Measurements from ENCODE around the gene KDM6A.
"Not testable (repeated sequence)": the region's sequence is repeated elsewhere in the genome, so short reads cannot be mapped to it uniquely, and the experiment has no call there.

The KDM6A gene

DNA sequence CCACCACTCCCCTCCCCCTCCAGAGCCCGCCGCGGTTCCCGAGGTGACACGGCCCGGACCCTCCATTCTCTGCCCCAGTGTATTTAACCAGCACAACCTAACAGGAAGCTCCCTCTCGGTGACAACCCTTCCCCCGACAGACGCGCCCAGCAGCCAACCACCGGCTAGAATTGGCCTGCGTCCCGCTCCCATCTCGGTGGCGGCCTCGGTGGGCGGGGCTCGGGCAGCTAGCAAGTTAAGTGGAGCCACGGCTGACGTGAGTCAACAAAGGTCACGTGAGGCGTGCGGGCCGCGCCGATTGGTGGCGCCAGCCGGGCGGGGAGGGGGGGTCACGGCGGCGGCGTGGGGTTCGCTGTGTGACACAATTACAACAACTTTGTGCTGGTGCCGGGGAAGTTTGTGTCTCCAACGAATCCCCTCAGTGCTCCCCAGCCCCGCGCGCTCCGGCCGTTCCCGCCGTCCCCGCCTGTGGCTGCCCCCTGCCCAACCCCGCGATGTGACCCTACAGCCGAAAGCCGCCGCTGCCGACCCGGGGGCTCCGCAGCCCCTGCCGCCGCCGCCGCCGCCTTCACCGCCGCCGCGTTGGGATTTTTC lies at the start of gene KDM6A:
Gene KDM6A (plus strand): TSS at position 368 of the 594 bp plus-strand sequence. CDS start 364 bp downstream, outside the sequence.
- in situ Hi-C loops (cut with MboI; ENCODE audit: low sequenced_read_pairs): no loop called here

DNA sequence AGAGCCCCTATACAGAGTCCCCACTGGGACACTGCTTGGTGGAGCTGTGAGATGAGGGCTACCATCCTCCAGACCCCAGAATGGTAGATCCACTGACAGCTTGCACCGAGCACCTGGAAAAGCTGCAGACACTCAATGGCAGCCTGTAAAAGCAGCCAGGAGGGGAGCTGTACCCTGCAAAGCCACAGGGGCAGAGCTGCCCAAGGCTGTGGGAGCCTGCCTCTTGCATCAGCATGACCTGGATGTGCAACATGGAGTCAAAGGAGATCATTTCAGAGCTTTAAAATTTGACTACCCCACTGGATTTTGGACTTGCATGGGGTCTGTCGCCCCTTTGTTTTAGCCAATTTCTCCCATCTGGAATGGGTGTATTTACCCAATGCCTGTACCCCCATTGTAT lies 49.8 kb upstream of the KDM6A start:
- in situ Hi-C loops (cut with MboI; ENCODE audit: low sequenced_read_pairs): not testable (repeated sequence)

DNA sequence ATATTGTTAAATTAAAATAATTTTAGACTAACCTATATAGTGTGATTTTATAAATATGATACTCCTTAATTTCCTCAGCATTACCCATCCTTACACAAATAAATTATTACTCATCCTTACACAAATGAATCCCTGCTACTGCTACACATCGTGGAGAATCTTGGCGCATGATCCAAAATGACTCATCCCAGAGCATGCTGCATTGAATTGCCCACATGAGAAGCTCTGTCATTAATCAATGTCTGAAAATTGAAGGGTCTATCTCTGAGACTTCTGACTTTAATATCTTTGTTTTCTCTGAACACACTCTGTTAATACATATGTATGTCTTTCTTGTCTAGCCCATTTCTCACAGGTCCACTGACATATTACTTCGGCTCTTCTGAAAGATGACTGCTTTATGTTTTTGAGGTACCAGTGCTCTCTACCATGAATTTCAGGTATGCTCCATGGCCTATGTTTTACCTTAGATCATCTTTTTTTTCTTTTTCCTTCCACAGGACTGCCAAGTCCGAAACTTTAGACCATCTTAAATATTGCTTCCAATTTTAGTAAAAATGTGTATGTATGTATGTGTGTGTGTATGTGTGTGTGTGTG lies 44.9 kb upstream of the KDM6A start:
- in situ Hi-C loops (cut with MboI; ENCODE audit: low sequenced_read_pairs): loop anchor here (25.0 kb wide), 1 partner anchor 91 kb away; no protein-coding TSS in a partner anchor

DNA sequence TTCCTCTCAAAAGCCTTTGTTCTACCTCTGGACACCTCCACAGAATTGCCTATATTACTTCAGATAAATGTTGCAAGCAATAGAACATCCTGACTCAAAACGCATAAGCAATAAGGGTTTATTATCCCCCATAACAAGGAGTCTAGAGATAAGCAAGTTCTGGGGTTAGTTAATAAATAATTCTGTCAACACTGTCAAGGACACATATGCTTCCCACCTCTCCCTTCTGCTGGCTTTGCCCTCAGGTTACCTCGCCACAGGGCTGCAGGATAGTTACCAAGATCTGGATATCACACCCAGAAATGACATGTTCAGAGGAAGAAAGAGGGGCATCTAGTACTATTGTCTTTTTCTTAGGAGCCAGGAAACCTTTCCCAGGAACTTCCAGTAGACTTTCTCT lies 43.2 kb upstream of the KDM6A start:
- in situ Hi-C loops (cut with MboI; ENCODE audit: low sequenced_read_pairs): loop anchor here (25.0 kb wide), 1 partner anchor 93 kb away; no protein-coding TSS in a partner anchor

DNA sequence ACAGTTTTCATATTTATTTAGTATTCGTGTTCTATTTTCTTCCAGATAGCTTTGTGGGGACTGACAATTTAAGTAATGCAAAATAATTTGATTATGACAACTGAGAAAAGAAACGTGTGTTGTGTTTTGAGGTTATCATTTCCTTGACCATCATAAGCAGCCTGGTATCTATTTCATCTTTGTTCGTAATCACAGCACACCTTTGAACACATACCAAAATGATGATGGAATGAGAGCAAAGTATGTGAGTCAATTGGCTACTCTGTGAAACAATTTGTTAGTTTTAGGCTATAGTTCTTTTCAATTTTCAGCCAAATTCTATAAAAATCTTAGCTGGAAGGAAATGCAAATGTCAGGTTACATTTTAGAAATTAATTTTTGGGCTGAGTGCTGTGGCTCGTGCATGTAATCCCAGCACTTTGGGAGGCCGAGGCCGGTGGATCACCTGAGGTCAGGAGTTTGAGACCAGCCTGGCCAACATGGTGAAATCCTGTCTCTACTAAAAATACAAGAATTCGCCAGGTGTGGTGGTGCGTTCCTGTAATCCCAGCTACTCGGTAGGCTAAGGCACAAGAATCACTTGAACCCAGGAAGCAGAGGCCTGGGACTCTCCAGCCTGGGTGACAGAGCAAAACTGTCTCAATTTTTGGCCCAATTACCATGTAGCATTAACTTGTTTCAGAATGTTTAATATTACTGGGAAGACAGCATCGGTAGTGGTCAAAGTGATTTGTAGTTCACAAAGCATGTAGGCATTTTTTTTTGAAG lies 30.3 kb upstream of the KDM6A start:
- in situ Hi-C loops (cut with MboI; ENCODE audit: low sequenced_read_pairs): loop anchor here (25.0 kb wide), 1 partner anchor 105 kb away; no protein-coding TSS in a partner anchor

DNA sequence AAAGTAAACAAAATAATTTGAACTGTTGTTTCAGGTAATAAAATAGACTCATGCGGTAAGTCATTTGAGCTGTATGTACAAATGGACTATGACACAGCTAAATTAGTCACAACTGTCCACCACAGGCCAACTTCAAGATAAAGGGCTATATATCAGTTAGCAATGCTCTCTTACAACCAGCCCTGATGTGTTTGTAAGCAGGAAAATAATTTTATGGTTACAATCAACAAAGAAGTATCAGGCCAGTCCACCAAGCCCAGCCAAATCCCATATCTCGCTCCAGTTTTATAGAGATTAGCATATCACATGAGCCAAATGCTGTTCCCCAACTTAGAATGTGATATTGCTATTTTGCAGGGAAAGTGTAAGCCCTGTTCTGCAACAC lies 29.7 kb upstream of the KDM6A start:
- in situ Hi-C loops (cut with MboI; ENCODE audit: low sequenced_read_pairs): loop anchor here (25.0 kb wide), 1 partner anchor 106 kb away; no protein-coding TSS in a partner anchor

DNA sequence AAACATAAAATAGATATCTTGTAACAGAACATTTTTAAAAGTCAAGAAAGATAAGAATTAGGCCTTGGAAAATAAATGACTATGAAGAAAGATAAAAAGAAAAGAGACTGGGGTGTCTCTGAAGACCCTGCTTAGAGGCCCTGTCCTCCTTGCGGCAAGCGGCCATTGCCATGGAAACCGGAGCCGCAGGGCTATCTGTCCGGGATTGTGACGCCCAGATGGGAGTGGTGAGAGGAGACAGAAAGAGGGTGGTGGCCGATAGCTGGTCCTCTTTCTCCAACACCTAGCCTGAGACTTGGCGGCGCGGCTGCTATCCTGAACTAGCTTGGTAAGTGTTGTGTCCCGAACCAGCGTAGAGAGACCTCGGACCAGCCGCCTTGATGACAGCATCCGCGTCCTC lies 29.2 kb upstream of the KDM6A start, which contains the start of gene DUSP21:
Gene DUSP21 (plus strand): TSS at position 269 of the 400 bp plus-strand sequence. CDS start 112 bp downstream, at position 381.
- in situ Hi-C loops (cut with MboI; ENCODE audit: low sequenced_read_pairs): loop anchor here (25.0 kb wide), 1 partner anchor 106 kb away; no protein-coding TSS in a partner anchor

DNA sequence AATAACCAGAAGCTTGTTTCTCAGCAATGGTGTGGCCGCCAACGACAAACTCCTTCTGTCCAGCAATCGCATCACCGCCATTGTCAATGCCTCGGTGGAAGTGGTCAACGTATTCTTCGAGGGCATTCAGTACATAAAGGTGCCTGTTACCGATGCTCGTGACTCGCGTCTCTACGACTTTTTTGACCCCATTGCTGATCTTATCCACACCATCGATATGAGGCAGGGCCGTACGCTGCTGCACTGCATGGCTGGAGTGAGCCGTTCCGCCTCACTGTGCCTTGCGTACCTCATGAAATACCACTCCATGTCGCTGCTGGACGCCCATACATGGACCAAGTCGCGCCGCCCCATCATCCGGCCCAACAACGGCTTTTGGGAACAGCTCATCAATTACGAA lies 28.8 kb upstream of the KDM6A start:
- in situ Hi-C loops (cut with MboI; ENCODE audit: low sequenced_read_pairs): loop anchor here (25.0 kb wide), 1 partner anchor 107 kb away; no protein-coding TSS in a partner anchor

DNA sequence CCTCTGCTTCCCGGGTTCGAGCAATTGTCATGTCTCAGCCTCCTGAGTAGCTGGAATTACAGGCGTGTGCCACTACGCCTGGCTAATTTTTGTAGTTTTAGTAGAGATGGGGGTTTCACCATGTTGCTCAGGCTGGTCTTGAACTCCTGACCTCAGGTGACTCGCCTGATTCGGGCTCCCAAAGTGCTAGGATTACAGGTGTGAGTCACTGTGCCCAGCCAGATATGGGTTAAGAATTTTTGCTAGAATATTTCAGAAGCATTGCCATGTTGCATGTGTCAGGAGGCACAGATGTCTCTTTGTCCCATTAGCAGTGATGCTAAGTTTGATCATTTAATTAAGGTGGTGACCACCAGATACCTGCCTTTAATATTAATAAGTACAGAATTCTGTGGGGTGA lies 22.1 kb upstream of the KDM6A start:
- in situ Hi-C loops (cut with MboI; ENCODE audit: low sequenced_read_pairs): not testable (repeated sequence)

DNA sequence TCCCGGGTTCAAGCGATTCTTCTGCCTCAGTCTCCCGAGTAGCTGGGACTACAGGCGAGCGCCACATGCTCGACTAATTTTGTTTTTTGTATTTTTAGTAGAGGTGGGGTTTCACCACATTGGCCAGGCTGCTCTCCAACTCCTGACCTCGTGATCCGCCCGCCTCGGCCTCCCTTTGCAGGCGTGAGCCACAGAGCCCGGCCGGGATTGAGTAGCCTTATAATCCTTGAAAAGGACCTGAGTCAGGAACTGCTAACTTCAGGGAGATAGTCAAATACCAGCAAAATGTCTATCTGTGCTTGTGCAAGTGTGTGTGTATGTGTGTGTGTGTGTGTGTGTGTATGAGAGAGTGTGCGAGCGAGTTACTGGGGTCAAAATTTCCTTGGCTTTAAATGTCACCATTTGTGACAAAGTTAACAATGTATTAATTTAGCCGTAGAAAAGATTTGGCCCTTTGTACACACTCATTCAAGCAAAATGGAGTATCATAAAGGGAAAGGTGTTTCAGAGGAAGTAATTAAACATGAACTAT lies 1.8 kb upstream of the KDM6A start:
- in situ Hi-C loops (cut with MboI; ENCODE audit: low sequenced_read_pairs): no loop called here

DNA sequence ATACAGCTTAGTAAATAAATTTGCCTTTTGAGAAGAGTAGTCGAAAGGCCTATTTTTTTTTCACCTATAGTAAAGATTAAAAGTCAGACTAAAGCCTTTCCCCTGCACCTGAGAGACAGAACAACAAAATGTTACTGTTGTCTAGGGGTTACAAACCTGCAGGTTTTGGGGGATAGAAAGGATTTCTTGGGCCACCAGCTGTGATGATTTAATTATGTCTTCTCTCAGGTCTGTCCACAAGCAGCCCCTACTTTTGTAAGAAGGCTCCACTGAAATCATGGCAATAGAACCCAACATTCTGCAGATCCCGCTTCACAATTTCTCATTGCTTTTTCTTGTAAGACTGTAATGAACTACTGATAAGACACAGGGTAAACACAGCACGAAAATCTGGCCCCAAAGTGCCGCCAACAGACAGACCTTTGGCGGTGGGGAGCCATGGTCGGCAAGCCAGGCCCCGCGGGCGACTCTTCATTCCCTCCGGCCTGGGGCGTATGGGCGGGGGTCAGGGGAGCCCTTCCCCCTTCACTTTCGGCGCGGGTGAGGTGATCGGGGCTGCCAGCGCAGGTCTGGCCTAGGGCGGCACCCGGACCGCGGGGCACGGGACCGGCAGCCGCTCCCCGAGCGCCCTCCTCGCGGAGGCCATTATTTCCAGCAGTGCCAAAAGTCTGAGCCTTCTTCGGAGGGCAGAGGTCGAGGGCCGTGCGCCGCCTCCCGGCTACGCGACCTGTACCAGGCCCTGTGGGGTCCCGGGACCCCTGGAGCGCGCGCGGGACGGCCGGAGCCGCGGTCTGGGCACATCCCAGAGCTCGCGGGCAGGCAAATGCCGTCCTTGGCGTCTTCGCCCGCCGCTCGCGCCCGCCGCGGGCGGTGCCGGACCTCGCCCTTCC lies 812 bp upstream of the KDM6A start:
- in situ Hi-C loops (cut with MboI; ENCODE audit: low sequenced_read_pairs): no loop called here

DNA sequence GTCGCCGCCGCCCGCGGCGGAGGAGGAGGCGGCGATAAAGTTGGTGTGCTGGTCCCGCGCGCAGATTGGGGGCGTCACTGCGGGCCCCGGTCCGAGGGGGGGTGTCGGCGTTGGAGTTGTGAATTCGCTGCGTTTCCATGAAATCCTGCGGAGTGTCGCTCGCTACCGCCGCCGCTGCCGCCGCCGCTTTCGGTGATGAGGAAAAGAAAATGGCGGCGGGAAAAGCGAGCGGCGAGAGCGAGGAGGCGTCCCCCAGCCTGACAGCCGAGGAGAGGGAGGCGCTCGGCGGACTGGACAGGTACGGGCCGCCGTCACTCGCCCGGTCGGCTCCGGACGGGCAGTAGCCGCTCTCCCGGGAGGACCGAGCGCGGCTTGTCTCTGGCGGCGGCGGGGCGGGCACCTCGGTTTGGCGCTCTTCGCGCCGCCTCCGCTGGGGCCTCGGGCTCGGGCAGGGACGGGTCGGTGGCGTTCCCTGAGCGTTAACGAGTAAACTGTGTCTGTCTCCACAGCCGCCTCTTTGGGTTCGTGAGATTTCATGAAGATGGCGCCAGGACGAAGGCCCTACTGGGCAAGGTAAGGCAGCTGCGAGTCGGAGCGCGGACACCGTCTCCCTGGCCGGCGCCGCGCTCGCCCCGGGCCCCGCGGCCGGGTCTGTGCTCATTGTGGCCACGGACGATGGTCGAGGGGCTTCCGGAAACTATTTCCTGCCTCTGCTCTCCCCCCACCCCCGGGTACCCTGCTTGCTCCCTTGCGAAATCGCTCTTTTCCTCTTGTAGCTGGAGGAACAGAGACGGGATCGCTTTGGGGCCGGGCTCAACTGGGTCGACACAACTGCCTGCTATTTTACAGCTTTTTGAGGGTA lies 658 bp downstream of the KDM6A start:
- in situ Hi-C loops (cut with MboI; ENCODE audit: low sequenced_read_pairs): no loop called here

DNA sequence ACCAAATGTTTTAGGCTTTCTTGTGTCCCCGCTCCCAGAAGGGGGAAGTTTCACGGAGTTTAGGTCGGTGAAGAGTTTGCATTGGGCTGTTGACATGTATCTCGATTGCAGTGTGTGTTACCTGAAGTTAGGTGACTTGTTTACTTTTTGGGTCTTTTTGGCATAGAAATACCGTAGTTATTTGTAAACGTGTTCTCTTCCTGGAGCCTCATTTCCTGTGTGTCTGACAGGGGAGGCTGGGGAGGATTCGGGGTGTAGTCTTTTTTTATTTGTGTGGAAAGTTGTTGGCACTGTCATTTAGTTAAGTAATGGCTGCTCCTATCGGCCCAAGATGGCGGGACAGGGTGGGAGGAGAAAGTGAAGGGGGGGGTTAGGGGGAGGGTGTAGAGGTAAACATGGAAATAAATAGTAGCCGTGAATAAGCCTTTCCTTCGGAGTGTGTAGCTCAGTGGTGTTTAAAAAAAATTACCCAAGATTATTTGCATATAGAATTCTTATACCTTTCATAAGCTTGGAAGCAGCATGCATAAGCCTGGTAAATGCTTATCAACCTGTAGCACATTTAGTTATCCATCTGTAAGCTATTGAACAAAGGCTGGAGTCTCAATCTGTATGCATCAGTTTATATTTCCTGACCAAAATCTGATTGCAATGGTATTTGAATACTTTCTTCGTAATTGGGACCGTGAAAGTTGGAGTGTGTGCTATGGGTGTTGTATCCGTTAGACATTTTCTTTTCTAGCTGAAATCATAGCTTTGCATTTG lies 1.6 kb downstream of the KDM6A start:
- in situ Hi-C loops (cut with MboI; ENCODE audit: low sequenced_read_pairs): no loop called here

DNA sequence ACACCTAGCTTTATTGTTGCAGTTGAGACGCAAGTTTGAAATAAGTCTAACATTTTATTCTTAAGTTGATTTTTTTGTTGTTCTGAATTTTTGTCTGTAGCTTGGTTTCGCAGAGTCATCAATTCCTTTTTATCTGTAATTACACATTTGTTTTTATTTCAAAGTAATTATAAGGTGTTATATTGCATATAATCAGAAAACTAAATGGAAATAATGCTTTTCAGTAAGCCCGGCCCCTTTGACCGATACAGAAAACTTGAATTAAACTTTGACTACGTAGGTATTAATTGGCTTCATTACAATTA lies 2.1 kb downstream of the KDM6A start:
- in situ Hi-C loops (cut with MboI; ENCODE audit: low sequenced_read_pairs): no loop called here

DNA sequence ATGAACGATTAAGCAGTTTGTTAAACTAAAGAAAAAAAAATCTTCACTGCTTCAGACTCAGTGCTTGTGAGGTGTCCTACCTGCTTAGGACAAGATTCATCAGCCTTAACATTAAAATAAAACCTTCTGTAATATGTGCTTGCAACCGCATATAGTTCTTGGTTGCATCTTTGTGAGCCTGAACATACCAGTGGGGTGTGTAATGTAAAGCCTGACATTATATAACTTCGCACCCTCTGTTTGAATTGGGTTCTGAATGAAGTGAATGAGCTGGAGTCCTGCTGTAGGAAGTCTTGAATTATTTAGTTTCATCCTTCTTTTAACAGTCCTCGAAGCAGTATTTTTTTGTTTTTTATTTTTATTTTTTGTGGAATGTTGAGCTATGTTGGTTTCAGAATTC lies 3.1 kb downstream of the KDM6A start:
- in situ Hi-C loops (cut with MboI; ENCODE audit: low sequenced_read_pairs): no loop called here

DNA sequence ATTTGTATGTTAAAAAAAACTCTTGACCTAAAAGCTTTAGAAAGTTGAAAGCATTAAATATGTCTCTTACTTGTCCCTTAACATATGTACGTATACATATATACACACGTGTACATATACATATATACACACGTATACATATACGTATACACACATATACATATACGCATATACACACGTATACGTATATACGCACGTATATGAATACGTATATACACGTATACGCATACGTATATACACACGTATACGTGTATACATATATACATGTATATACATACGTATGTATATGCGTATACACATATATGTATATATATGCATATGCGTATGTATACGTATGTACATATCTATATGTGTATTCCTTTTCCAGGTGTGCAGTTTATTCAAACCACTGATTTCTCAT lies 3.8 kb downstream of the KDM6A start:
- in situ Hi-C loops (cut with MboI; ENCODE audit: low sequenced_read_pairs): no loop called here

DNA sequence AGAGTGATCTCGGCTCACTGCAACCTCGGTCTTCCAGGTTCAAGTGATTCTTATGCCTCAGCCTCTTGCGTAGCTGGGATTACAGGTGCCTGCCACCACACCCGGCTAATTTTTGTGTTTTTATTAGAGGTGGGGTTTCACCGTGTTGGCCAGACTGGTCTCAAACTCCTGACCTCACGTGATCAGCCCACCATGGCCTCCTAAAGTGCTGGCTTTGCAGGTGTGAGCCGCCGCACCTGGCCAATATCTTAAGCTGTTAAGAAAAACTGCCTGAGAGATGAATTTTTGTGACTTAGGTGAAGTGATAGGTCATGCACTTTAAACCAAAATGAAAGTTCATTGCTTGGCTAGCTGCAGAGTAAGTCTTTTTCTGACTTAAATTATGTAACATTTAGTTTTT lies 5.8 kb downstream of the KDM6A start:
- in situ Hi-C loops (cut with MboI; ENCODE audit: low sequenced_read_pairs): no loop called here

DNA sequence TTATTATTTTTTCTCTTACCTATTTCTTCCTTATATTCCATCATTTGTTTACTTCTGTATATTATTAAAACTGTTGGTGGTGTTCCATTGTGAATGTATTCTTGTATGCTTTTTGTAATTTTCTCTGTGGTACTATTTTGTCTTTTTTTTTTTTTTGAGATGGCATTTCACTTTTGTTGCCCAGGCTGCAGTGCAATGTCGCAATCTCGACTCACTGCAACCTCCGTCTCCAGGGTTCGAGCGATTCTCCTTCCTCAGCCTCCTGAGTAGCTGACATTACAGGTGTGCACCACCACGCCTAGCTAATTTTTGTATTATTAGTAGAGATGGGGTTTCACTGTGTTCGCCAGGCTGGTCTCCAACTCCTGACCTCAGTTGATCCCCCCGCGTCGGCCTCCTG lies 8.6 kb downstream of the KDM6A start:
- in situ Hi-C loops (cut with MboI; ENCODE audit: low sequenced_read_pairs): no loop called here

DNA sequence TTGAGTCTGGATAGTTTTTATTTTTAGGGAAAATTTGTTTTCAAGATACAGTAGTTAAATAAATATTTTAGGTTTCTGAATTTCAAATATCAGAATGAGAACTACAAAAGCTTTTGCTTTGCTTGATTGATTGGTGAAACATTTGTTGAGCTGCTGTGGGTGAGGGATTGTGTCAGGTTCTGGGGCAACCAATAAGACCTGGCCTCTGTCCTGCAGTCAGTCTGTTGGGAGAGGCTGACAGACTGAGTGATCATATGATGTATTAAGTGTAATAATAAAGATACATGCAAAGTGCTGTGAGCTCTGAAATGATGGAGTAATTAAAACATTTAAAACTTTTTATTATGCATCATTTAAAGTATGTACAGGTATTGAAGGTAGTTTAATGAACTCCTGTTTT lies 9.6 kb downstream of the KDM6A start:
- in situ Hi-C loops (cut with MboI; ENCODE audit: low sequenced_read_pairs): no loop called here

All from HL-60/S4 treated with retinoic acid at 250 ng/mL for 4 days and 3 days (cell line).